ENCODE results near the gene EPDR1. TPM values are rescaled to one million over a fixed set of nuclear protein-coding genes. Genes with fewer than 3 reads are reported as not detected.

The EPDR1 gene
- polyA plus RNA-seq, 1 donor: 5.8 TPM

- no peaks in the 10 kb centered on the region for H3K9me3 ChIP-seq (ENCODE audit: control insufficient read depth, low read depth, low read length)
- WGBS (ENCODE audit: insufficient coverage, low lambda C conversion rate): no CpG with 5 or more reads among the region's 2 CpGs
- H3K27ac ChIP-seq (ENCODE audit: low read length): no peak overlapping the region
- no peaks in the 10 kb centered on the region for H3K4me1 ChIP-seq (ENCODE audit: control insufficient read depth, insufficient read depth, low read length)
- no peaks in the 10 kb centered on the region for H3K36me3 ChIP-seq (ENCODE audit: control insufficient read depth, insufficient read depth, low read length)
- H3K27me3 ChIP-seq (ENCODE audit: control insufficient read depth, insufficient read depth, low read length): no peaks in the 10 kb centered on the region
- no peak for DNase-seq
- H3K4me3 ChIP-seq (ENCODE audit: low read length): no peak overlapping the region
Measured at GRCh38 chr7:37993060-37993501, 72.6 kb downstream of the EPDR1 start.

GRCh38 chr7:37999673-38000072, 79.2 kb downstream of the EPDR1 start:
- DNase-seq: no peak
- Histone ChIP-seq H3K27me3 (ENCODE audit: control insufficient read depth, insufficient read depth, low read length) (no peaks in the 10 kb centered on the region), H3K27ac (ENCODE audit: low read length) (no peak overlapping the region), H3K36me3 (ENCODE audit: control insufficient read depth, insufficient read depth, low read length) (no peaks in the 10 kb centered on the region), H3K4me3 (ENCODE audit: low read length) (no peak overlapping the region), H3K9me3 (ENCODE audit: control insufficient read depth, low read depth, low read length) (no peaks in the 10 kb centered on the region), H3K4me1 (ENCODE audit: control insufficient read depth, insufficient read depth, low read length) (no peaks in the 10 kb centered on the region)
- WGBS (ENCODE audit: insufficient coverage, low lambda C conversion rate): no CpG with 5 or more reads among the region's 3 CpGs

- H3K36me3 ChIP-seq (ENCODE audit: control insufficient read depth, insufficient read depth, low read length): no peaks in the 10 kb centered on the region
- no peaks in the 10 kb centered on the region for H3K9me3 ChIP-seq (ENCODE audit: control insufficient read depth, low read depth, low read length)
- H3K27me3 ChIP-seq (ENCODE audit: control insufficient read depth, insufficient read depth, low read length): no peaks in the 10 kb centered on the region
- H3K4me1 ChIP-seq (ENCODE audit: control insufficient read depth, insufficient read depth, low read length): no peaks in the 10 kb centered on the region
- no peak for DNase-seq
- no peak overlapping the region for H3K4me3 ChIP-seq (ENCODE audit: low read length)
- H3K27ac ChIP-seq (ENCODE audit: low read length): no peak overlapping the region
- 40% methylated on average over 1 of the region's 3 CpGs for WGBS (ENCODE audit: insufficient coverage, low lambda C conversion rate)
Measured at GRCh38 chr7:38000272-38000671, 79.8 kb downstream of the EPDR1 start.

Other genes starting within 250 kb of the EPDR1 start
- gene GPR141, start 236.9 kb upstream of the EPDR1 start, polyA plus RNA-seq: 0.52 TPM
- 0.04 TPM for gene NME8, start 72.0 kb upstream of the EPDR1 start, polyA plus RNA-seq
- 0.79 TPM for gene SFRP4, start 3.8 kb upstream of the EPDR1 start, polyA plus RNA-seq

Measured in large intestine (tissue), 3 donors.